OCI-LY3 (cell line): ENCODE measurements around the gene TSPAN11.

Experiments used
- H2AFZ ChIP-seq: fragments of 200-600, 300-600 bp; shearing (Covaris generic); 2 replicates; pipeline ENCODE4 v1.6.0; 2014; ENCODE audit warnings: antibody characterized with exemption, low read depth, low read length
- H3K27ac ChIP-seq: fragments of 200-600, 300-600 bp; sonication (generic); 2 replicates; pipeline ENCODE4 v1.5.1; 2014; ENCODE audit warnings: mild to moderate bottlenecking, low read length, moderate library complexity, mixed read lengths
- H3K27me3 ChIP-seq: fragments of 200-600, 300-600 bp; sonication (generic); 2 replicates; pipeline ENCODE4 v1.6.1; 2014; ENCODE audit warnings: low read depth, low read length, mixed read lengths
- H3K36me3 ChIP-seq: fragments of 200-600, 300-600 bp; sonication (generic); replicated peaks from 2 replicates; pipeline ENCODE3; 2014; ENCODE audit warnings: low read depth, low read length, mixed read lengths
- H3K4me1 ChIP-seq: fragments of 300-600, 200-600 bp; sonication (generic); 2 replicates; pipeline ENCODE4 v1.6.1; 2014; ENCODE audit warnings: low read length, mixed read lengths
- H3K4me2 ChIP-seq: fragments of 200-600, 300-600 bp; sonication (generic); 2 replicates; pipeline ENCODE4 v1.6.1; 2014; ENCODE audit warnings: low read length, mixed read lengths
- H3K4me3 ChIP-seq: fragments of 300-600, 200-600 bp; sonication (generic); 2 replicates; pipeline ENCODE4 v1.5.1; 2014; ENCODE audit warnings: antibody characterized with exemption, mild to moderate bottlenecking, low read length, moderate library complexity
- H3K79me2 ChIP-seq: fragments of 300-600, 200-600 bp; shearing (Covaris generic); 2 replicates; pipeline ENCODE4 v1.6.1; 2014; ENCODE audit warnings: mild to moderate bottlenecking, low read length, mixed read lengths
- H3K9ac ChIP-seq: fragments of 300-600, 200-600 bp; shearing (Covaris generic); 2 replicates; pipeline ENCODE4 v1.6.0; 2014; ENCODE audit warnings: mild to moderate bottlenecking, low read length, moderate library complexity
- H3K9me3 ChIP-seq: fragments of 200-600, 300-600 bp; shearing (Covaris generic); 2 replicates; pipeline ENCODE4 v1.6.1; 2014; ENCODE audit warnings: low read length, mixed read lengths; ENCODE audit not compliant: insufficient read depth
- H4K20me1 ChIP-seq: fragments of 200-600, 300-600 bp; sonication (generic); 2 replicates; pipeline ENCODE4 v1.6.1; 2016; ENCODE audit warnings: low read length, mixed read lengths; ENCODE audit not compliant: insufficient read depth
- CTCF ChIP-seq: fragments of 200-600, 300-600 bp; sonication (generic); IDR thresholded peaks from 2 replicates; pipeline ENCODE4 v1.5.1; 2014; ENCODE audit warnings: antibody characterized with exemption, low read length, low read depth
- EZH2phosphoT487 ChIP-seq: fragments of 200-600 bp; shearing (Covaris generic); IDR thresholded peaks from 2 replicates; pipeline ENCODE4 v1.6.1; 2018; ENCODE audit warnings: antibody characterized with exemption, mixed run types, low read depth

Gene TSPAN11

DNA sequence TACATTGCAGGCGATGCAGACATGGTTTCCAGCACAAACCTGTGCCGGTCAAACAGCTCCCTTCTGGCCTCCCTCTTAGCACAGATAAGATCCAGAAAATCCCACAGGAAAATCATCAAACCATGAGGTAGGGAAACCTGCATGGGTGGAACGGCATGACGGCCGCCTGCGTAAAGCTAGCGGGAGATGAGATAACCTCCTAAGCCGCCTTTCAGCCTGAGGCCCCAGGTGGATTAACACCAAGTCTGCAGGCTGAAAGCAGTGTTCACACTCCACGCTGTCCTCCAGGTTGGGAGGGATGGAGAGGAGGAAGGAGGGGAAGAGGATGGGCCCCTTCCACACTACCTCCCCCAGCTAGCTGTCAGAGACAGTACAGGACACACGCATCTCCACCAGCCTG, 63.8 kb downstream of the TSPAN11 start:
- Histone ChIP-seq H3K4me2 (no peak overlapping the region), H3K36me3 (no peaks in the 10 kb centered on the region), H3K27me3 (no peaks in the 10 kb centered on the region), H4K20me1 (no peaks in the 10 kb centered on the region), H3K79me2 (no peaks in the 10 kb centered on the region), H3K4me1 (peaks cover 30% of the 10 kb centered on the region), H3K4me3 (no peak overlapping the region), H3K9ac (no peak overlapping the region), H3K27ac (no peak overlapping the region), H3K9me3 (no peaks in the 10 kb centered on the region), H2AFZ (no peak overlapping the region)
- TF ChIP-seq EZH2phosphoT487 = no peak
- no peak for TF ChIP-seq CTCF

GRCh38 chr12:30990776-30991175, 64.2 kb downstream of the TSPAN11 start:
- no peaks in the 10 kb centered on the region for H3K9me3 ChIP-seq
- H3K27me3 ChIP-seq = no peaks in the 10 kb centered on the region
- H2AFZ ChIP-seq = no peak overlapping the region
- peaks cover 30% of the 10 kb centered on the region for H3K4me1 ChIP-seq
- no peak overlapping the region for H3K27ac ChIP-seq
- no peaks in the 10 kb centered on the region for H4K20me1 ChIP-seq
- TF ChIP-seq CTCF (no peak), EZH2phosphoT487 (no peak)
- H3K4me3 ChIP-seq = no peak overlapping the region
- no peaks in the 10 kb centered on the region for H3K79me2 ChIP-seq
- no peaks in the 10 kb centered on the region for H3K36me3 ChIP-seq
- H3K9ac ChIP-seq = no peak overlapping the region
- H3K4me2 ChIP-seq = no peak overlapping the region

DNA sequence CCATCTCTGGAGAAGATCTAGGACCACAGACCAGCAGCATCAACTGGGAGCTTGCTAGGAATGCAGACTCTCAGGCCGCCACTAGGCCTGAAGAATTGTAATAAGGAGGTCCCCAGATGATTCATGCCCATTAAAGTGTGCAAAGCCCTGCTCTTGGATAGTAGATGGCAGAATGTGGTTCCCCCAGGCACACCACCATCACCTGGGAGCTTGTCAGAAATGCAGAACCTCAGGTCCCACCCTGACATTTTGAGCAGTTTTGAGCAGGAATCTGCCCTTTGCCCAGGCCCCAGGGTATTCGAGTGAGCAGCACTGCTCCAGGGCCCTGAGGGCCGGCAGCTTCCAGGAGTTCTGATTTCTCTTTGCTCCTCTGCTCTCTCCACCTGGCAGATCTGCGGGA, 64.9 kb downstream of the TSPAN11 start:
- Histone ChIP-seq H3K4me2 (no peak overlapping the region), H3K4me1 (peaks cover 30% of the 10 kb centered on the region), H4K20me1 (no peaks in the 10 kb centered on the region), H2AFZ (no peak overlapping the region), H3K9me3 (no peaks in the 10 kb centered on the region), H3K4me3 (no peak overlapping the region), H3K9ac (no peak overlapping the region), H3K79me2 (no peaks in the 10 kb centered on the region), H3K27ac (no peak overlapping the region), H3K27me3 (no peaks in the 10 kb centered on the region), H3K36me3 (no peaks in the 10 kb centered on the region)
- no peak for TF ChIP-seq EZH2phosphoT487
- TF ChIP-seq CTCF = no peak

GRCh38 chr12:30992381-30992780, 65.8 kb downstream of the TSPAN11 start:
- Histone ChIP-seq H3K27me3 (no peaks in the 10 kb centered on the region), H3K4me3 (no peak overlapping the region), H3K36me3 (no peaks in the 10 kb centered on the region), H3K79me2 (no peaks in the 10 kb centered on the region), H3K27ac (no peak overlapping the region), H3K4me1 (peaks cover 24% of the 10 kb centered on the region), H3K4me2 (no peak overlapping the region), H4K20me1 (no peaks in the 10 kb centered on the region), H3K9me3 (no peaks in the 10 kb centered on the region), H3K9ac (no peak overlapping the region), H2AFZ (no peak overlapping the region)
- TF ChIP-seq EZH2phosphoT487 = no peak
- TF ChIP-seq CTCF = no peak
